Ishikawa (cell line): ENCODE measurements around the gene ADAMTS16.

ENCODE experiments used
- CEBPB ChIP-seq: IDR thresholded peaks from 2 replicates; pipeline ENCODE4 v1.6.1; 2012
- CREB1 ChIP-seq: IDR thresholded peaks from 2 replicates; pipeline ENCODE4 v1.6.1; 2012; ENCODE audit warnings: low read depth
- EGR1 ChIP-seq: IDR thresholded peaks from 2 replicates; pipeline ENCODE4 v1.6.1; 2012
- EP300 ChIP-seq: IDR thresholded peaks from 2 replicates; pipeline ENCODE4 v1.6.1; 2012; ENCODE audit warnings: borderline replicate concordance
- MAX ChIP-seq: IDR thresholded peaks from 2 replicates; pipeline ENCODE4 v1.6.1; 2012
- NFIC ChIP-seq: IDR thresholded peaks from 2 replicates; pipeline ENCODE4 v1.6.1; 2012
- RAD21 ChIP-seq: IDR thresholded peaks from 2 replicates; pipeline ENCODE4 v1.6.1; 2012; ENCODE audit warnings: low read depth
- TAF1 ChIP-seq: IDR thresholded peaks from 2 replicates; pipeline ENCODE4 v1.6.1; 2012; ENCODE audit warnings: low read depth, mild to moderate bottlenecking
- TCF12 ChIP-seq: IDR thresholded peaks from 2 replicates; pipeline ENCODE4 v1.6.1; 2012; ENCODE audit warnings: low read depth
- TEAD4 ChIP-seq: IDR thresholded peaks from 2 replicates; pipeline ENCODE4 v1.6.1; 2012
- YY1 ChIP-seq: IDR thresholded peaks from 2 replicates; pipeline ENCODE4 v1.6.1; 2012; ENCODE audit warnings: low read depth
- TF ChIP-seq, protein P1 (sequence below): IDR thresholded peaks from 2 replicates; pipeline ENCODE4 v1.6.1; 2012; ENCODE audit warnings: low read depth, mild to moderate bottlenecking

DNA sequence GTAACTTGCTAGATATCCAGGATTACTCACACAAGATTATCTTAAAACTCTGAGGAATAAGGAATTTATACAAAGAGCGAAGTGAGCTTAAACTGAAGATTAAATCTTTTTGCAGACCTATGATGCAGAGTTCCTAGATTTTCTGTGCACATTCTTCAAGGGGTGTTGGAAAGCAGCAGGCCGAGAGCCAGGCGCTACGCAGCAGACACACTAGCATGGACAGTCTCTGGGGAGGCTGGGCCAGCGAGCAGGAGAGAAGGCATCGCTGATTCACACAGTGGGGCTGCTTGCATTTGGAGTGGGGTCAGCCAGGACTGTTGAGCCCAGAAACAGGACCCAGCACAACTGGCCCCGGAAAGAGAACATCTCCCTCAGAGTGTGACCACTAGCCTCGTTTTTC is 136.3 kb downstream of the ADAMTS16 start:
- TF ChIP-seq YY1, result no peak
- TF ChIP-seq TCF12, result no peak
- no peak for TF ChIP-seq EGR1
- no peak for TF ChIP-seq MAX
- TF ChIP-seq EP300, result no peak
- TF ChIP-seq TAF1, result no peak
- no peak for TF ChIP-seq TEAD4
- no peak for TF ChIP-seq NFIC
- TF ChIP-seq RAD21, result no peak
- TF ChIP-seq, protein P1, sequence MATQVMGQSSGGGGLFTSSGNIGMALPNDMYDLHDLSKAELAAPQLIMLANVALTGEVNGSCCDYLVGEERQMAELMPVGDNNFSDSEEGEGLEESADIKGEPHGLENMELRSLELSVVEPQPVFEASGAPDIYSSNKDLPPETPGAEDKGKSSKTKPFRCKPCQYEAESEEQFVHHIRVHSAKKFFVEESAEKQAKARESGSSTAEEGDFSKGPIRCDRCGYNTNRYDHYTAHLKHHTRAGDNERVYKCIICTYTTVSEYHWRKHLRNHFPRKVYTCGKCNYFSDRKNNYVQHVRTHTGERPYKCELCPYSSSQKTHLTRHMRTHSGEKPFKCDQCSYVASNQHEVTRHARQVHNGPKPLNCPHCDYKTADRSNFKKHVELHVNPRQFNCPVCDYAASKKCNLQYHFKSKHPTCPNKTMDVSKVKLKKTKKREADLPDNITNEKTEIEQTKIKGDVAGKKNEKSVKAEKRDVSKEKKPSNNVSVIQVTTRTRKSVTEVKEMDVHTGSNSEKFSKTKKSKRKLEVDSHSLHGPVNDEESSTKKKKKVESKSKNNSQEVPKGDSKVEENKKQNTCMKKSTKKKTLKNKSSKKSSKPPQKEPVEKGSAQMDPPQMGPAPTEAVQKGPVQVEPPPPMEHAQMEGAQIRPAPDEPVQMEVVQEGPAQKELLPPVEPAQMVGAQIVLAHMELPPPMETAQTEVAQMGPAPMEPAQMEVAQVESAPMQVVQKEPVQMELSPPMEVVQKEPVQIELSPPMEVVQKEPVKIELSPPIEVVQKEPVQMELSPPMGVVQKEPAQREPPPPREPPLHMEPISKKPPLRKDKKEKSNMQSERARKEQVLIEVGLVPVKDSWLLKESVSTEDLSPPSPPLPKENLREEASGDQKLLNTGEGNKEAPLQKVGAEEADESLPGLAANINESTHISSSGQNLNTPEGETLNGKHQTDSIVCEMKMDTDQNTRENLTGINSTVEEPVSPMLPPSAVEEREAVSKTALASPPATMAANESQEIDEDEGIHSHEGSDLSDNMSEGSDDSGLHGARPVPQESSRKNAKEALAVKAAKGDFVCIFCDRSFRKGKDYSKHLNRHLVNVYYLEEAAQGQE, result no peak
- no peak for TF ChIP-seq CREB1
- no peak for TF ChIP-seq CEBPB
